NOMO-1 (cell line): Measurements from ENCODE around the gene PDE8B.
"Not testable (repeated sequence)": the region's sequence is repeated elsewhere in the genome, so short reads cannot be mapped to it uniquely, and the experiment has no call there.

ENCODE experiments used
- DNase-seq, 2 experiments: peaks; one replicate each; lab custom pipeline; 2025; ENCODE audit not compliant: unreplicated experiment in 2 of 2; lab: John Stamatoyannopoulos, UW

Gene PDE8B

GRCh38 chr5:77355080-77355479, 144.6 kb downstream of the PDE8B start:
- DNase-seq = peak in 1 of 2 experiments; percentile 3

GRCh38 chr5:77355751-77356150, 145.3 kb downstream of the PDE8B start:
- DNase-seq = no peak

- no peak for DNase-seq
These were observed 146.3 kb downstream of the PDE8B start for GRCh38 chr5:77356740-77357139.

- peak in 1 of 2 experiments; percentile 42 for DNase-seq
These were observed 148.1 kb downstream of the PDE8B start for GRCh38 chr5:77358255-77359205.

- no peak for DNase-seq
These were observed 148.8 kb downstream of the PDE8B start for GRCh38 chr5:77359231-77359630.

- no peak for DNase-seq
These were observed 149.9 kb downstream of the PDE8B start for GRCh38 chr5:77360381-77360780.

- no peak for DNase-seq
These were observed 150.5 kb downstream of the PDE8B start for GRCh38 chr5:77360973-77361372.

- no peak for DNase-seq
These were observed 156.4 kb downstream of the PDE8B start for GRCh38 chr5:77366717-77367500.

GRCh38 chr5:77367741-77368140, 157.3 kb downstream of the PDE8B start:
- DNase-seq = no peak

- DNase-seq = no peak
These were observed 157.9 kb downstream of the PDE8B start for GRCh38 chr5:77368367-77368766.

GRCh38 chr5:77369566-77369965, 159.1 kb downstream of the PDE8B start:
- no peak for DNase-seq

GRCh38 chr5:77374686-77375085, 164.2 kb downstream of the PDE8B start:
- no peak for DNase-seq

GRCh38 chr5:77376609-77377300, 166.3 kb downstream of the PDE8B start:
- DNase-seq = no peak

GRCh38 chr5:77379558-77380061, 169.1 kb downstream of the PDE8B start:
- peak in 1 of 2 experiments; percentile 40 for DNase-seq

- DNase-seq = no peak
These were observed 170.2 kb downstream of the PDE8B start for GRCh38 chr5:77380636-77381035.

- not testable (repeated sequence) for DNase-seq
These were observed 172.9 kb downstream of the PDE8B start for GRCh38 chr5:77383336-77383735.

- not testable (repeated sequence) for DNase-seq
These were observed 175.9 kb downstream of the PDE8B start for GRCh38 chr5:77386340-77386739.

- DNase-seq = no peak
These were observed 179.3 kb downstream of the PDE8B start for GRCh38 chr5:77389746-77390145.

- no peak for DNase-seq
These were observed 179.7 kb downstream of the PDE8B start for GRCh38 chr5:77390221-77390620.

GRCh38 chr5:77390795-77391194, 180.3 kb downstream of the PDE8B start:
- no peak for DNase-seq

GRCh38 chr5:77391240-77391765, 180.8 kb downstream of the PDE8B start:
- DNase-seq = no peak
